Stimulated activated CD4-positive, alpha-beta T cell treated with anti-CD3 and anti-CD28 coated beads, Interleukin-4, amount 100 ng/mL, for 1 hour (primary cell): ENCODE data around the gene FOXO3.

ENCODE experiments used
- DNase-seq: peaks from one replicate; pipeline ENCODE4 v3.0.0-alpha.2; 2020

FOXO3 gene

DNA sequence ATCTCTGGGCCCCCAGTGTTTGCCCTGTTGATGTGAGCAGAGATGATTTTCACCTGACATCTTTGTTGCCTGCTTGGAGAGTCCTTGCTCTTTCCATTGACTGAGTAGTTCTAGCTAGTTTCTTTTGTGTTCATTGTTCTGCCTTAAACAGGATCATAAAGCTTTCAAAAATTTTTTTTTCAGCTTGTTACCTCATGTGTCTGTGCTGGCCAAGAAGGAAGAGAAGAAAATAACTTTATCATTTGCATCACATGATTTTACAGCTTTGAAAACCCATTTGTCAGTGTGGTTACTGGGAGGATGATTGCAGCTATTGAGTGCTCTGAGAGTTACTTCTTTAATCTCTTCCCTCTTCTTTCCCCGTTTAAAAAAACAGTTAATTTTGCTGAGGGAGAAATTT is 16.0 kb downstream of the FOXO3 start:
- no peak for DNase-seq

DNA sequence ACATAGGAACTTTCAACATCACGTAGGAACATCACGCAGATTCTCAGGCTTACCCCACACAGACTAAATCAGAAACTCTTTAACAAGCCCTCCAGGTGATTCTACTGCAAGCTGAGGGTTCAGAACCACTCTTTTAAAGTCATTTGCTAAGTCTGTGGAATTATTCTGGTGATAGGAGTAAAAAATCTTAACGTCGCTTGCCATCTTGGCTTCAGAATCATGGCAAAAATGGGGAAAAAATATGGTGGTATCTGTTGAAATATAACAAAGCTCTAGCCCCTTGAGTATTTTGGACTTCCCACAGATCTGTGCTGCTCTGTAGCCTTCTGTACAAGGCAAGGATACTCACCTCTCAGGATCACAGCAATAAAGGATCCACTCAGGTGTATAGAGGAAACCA is 17.4 kb downstream of the FOXO3 start:
- no peak for DNase-seq

DNA sequence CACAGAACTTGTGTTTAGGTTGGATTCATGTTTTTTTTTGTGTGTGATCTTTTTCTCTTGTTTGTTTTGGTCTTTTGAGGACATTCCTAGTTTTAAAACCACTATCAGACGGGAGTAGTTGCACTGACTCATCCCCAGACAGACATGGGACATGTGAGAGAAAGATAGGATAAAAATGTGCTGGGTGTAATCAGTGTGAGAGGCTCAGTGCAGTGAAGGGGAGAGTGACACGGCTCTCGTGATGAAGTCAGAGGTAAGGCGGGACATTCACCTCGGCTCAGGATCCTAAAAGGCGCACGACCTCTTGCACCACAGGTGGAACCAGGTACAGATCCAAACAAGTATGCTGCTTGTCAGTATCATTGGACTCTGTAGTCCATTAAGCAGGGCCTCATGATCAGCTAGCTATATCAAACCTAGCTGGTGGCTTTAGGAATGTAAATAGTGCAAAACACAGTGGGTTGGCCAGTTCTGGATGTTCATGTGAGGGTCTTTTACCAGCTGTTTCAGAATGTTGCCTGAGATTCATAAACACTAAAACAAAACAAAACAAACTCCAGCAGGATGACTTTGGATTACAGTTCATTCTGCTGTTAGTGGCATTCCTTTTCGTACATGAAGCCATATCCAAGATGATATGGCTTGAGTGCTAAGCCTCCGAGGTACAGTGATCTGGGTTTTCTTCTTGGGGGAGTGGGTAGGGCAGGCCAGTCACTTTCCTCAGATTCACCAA is 18.0 kb downstream of the FOXO3 start:
- no peak for DNase-seq

DNA sequence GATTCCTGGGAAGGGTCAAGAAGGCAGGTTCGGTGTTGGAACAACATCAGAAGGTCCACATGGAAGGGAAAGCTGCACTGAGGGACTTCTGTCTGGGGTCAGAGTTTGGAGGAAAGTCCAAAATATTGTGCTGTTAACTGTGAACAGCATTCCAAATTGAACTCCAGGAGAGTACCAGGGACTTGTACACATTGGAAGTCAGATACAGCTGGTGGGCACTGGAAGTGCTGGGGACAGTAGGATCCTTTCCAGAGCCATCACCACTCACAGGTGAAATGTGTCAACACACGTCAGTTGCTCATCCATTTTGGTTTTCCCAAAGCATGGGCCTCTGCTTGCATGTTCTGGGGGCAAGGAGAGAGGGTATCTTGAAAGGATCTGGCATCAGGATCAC is 18.6 kb downstream of the FOXO3 start:
- DNase-seq: no peak

DNA sequence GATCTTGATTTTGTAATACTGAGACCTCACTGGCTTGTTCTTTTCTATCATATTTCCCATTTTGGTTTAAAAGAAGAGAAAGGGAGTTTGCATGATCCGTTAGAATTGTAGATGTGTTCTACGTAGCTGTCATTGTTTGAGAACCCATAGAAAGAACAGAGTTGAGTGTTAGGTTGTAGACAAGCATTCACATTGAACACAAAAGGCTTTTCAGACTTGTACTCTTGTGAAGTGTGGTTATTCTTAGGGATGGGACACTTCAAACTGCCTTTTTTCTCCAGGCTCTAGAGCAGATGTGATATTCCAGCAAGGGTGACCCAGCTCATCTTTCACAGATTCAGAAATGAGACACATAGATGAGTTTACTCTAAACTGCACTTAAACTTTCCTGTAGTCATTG is 19.9 kb downstream of the FOXO3 start:
- DNase-seq: no peak

DNA sequence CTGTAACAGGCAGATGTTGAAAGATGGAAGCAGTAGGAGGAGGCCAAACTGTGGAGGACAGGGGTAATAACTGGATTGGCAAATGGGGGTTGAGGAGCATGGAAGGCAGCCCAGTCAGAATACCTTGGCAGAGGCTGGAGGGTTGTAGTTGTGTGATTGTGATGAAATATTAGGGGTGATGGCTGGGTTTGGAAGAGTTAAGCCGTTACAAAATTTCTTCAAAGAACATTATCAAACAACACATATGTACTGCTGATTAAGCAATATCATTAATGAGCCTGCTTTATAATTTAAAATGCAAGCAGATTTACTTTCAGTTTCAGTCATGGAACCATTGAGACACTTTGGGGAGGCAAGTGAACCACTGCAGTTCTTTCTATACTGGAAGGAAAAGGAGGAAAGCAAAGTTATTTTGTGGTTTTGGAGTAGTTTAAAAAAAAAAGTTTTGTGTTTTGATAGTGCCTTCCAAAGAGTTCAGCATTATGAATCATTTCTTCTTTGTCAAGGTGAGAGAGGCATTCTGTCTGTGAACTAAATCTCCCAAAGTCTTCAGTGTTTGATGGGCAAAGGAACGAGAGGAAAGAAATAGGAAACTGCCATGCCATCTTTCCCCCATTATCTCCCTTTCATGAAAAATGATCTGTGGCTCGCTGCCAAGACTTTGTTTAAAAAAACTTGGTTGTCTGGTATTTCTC is 20.7 kb downstream of the FOXO3 start:
- DNase-seq: no peak

DNA sequence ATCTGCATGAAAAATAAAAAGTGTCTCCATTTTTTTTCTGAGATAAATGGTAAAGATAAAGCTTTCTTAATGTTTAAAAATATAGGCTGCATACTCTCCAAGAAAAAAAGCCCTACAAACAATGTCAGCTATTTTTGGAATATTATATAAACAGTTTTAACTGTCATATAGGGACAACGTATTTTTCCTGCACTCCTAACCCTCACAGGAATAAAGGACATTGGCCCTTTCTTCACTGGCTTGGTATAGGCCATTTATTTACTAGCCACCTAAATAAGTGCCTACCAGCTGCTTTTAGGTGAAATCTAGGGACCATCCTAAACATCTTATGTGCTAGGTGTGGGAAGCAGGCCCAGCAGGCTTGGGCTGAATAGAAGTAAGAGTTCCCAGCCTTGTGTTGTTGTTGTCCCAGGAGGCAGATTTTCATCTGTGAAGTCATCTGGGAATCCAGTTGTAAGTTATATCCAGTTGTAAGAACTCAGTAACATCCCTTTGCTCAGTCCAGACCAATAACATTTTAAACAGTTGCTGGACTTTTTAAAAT is 21.3 kb downstream of the FOXO3 start:
- no peak for DNase-seq

DNA sequence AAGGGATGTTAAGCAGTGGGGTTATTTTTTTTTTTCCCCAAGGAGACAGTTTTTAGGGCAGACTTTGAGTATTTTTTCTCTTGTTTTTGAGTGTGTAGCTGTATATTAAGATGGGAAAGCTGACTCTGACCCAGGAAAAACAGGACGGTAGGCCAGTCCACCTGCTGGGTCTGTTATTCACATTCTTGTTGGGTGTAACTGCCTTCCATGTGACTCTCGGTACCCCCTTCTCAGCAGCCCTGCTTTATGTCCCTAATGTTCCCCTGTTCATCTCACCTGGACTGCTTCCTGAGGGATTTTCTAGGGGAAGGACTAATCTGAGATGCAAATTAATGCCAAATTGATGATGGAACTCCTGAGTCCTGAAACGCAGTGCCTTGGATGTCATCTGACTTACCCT is 21.9 kb downstream of the FOXO3 start:
- no peak for DNase-seq

DNA sequence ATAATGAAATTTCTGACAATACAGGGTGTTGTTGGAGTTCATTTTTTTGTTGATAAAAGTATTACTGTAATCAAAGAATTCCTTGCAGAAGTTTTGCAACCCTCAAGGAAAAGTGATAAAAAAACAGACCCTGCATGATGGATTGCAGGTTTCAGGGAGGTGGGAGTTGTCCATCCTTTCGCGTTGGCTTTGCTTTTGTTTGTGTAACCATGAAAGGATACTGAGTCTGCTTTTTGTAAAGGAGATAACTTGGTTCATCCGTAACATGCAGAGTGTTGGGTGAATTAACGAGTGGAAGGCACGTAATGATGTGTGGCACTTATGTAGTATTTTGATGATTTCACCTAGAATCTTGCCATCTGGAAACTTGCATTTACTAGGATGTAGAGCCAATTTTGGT is 23.6 kb downstream of the FOXO3 start:
- no peak for DNase-seq

DNA sequence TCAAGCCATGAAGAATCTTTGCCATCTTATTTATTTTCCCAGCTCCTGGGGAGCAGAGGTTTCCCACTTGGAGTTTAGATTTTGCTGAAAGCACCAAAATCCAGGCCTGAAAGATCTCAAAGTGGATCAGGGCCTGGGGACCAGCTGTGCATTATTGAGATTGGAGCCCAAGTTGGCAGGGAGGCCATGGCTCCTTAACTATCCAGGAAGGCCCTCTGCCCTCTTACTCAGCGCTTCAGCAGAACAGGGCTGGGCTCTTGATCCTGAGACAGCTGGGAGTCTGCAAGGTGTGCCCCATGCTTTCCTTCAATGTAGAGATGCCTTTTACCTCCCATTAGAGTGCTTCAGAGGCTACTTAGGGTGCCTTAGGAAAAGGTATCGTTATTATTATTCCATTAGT is 24.6 kb downstream of the FOXO3 start:
- no peak for DNase-seq

DNA sequence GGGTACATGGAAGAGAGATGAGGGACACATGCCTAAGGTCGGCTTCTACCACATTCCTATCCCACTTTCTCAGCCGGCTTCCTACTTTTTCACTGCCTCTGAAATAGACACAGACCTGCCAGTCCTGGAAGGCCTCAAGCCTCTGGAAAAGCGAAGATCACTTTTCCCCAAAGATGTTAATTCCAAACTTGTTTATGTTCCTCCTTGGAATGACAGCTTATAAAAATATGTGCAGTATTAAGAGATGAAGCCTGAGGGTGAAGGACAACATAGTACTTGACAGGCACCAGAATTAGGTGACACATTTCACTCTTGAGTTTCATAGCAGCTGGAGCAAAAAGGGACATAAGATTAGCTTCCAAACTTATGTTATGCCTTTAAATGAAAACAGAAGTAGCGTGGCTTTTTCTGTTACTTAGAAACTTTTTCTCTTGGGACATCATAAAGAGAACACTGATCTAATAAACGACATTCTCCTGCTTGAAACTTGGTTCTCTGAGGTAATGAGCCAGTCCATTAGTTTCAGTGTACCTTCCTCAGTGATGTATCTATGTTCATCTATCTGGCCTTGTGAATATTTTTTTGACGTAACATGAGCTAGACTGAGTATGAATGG is 25.3 kb downstream of the FOXO3 start:
- DNase-seq: no peak

DNA sequence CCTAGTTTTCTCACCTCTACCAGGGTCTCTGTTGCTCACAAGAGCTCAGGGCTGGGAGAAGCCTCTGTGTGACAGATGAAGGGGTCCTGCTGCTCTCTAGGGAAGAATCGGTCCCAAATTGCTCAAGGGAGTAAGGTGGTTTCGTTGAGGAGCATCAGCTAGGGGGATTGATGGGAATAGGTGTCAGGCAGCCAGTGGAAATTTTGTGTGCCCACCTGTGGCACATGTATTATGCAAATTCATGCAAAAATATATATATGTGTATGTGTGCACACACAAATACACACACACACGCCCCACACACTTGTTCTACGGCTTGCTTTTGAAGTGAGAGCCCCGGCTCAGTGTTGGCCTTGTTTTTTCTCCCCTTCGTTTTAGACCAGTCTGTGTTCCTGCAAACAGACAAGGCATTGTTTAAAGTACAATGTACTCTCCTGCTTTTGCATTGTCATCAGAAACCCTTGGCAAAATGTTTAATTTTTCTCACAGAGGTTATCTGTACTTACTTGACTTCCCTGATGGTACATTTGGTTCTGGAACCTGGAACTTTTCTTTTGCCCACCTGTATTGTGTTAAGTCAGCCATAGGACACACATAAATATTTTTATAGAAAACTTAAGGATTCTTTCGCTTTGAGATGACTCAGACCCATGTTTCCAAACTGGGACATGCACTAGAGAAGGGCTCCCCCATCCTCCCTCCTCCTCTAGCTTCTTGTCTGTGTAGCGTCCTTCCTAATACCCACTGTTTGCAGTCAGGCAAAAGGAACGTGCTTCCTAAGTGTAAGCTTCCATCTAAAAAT is 26.7 kb downstream of the FOXO3 start:
- DNase-seq: no peak

DNA sequence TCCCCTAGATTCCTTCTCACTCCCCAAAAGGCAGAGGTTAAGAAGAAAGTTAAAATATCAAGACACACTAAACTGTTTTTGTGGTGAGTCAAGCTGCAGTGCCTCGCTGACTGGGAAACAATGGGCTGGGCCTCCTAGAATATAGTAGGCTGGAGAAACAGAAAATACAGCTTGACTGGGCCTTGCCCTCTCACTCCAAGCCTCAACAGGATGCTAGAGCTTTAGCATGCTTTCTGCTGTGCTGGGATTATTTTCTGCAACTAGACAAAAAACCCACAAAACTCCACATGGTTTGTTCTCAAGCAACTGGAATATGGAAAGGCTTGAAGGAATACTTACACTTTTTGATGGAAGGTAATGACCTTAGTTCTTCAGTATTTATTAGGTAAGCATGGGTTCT is 27.9 kb downstream of the FOXO3 start:
- DNase-seq: no peak

DNA sequence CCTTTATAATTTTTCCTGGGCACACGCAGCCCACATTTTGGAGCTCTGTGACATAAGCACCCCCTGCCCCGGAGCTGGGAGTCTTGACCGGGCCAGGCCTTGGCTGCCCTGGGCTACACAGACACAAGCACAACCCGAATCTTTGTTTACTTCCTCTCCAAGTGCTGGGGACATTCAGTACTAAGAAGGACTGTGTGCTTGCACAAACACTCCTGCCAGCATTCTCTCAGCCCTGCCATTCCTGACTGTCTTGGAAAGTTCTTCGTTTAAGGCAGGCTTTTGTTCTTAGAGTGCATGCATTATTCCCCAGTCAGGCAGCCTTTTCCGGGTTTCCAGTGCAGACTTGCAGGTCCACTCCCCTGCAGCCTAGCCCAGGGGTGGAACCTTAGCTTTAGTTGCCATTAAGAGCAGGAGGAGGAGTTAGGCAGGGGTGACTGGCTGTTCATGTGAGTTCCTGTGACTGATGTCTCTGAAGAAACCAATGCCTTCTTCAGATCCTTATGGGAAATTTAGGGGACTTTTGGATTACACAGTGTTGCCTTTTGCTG is 28.6 kb downstream of the FOXO3 start:
- no peak for DNase-seq

DNA sequence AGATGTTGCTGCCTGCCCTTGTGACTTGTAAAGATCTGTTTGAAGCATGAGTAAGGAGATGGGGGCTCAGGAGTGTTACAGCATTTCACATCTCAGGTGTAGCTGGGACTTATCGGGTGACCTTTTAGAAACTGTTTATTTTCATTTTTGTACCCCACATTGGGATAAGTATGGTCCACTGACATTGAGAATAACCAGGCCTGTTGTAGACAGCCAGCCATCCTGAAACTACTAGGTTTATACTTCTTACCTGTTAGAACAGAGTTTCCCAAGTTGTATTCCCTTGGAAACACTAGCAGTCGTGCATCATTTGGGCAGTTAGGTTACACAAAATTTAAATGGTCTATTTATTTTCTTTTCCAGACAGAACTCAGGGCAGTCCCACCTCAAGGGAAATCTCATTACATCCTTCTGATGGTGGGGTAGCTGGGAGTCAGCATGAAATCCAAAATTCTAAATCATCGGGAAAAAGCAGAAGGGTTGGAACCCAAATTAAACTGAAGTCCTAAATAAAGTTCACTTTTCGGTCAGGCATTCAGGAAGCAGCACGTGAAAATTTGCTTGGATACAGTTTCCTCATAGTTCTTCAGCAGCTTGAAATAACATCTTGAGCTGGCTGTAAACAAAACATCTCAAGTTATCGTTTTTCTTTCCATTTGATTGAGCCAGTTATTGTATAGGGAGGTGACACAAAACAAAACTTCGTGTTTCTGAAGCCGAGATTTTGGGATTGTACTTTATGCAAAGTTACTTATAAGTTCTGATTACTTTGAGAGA is 30.5 kb downstream of the FOXO3 start:
- no peak for DNase-seq

DNA sequence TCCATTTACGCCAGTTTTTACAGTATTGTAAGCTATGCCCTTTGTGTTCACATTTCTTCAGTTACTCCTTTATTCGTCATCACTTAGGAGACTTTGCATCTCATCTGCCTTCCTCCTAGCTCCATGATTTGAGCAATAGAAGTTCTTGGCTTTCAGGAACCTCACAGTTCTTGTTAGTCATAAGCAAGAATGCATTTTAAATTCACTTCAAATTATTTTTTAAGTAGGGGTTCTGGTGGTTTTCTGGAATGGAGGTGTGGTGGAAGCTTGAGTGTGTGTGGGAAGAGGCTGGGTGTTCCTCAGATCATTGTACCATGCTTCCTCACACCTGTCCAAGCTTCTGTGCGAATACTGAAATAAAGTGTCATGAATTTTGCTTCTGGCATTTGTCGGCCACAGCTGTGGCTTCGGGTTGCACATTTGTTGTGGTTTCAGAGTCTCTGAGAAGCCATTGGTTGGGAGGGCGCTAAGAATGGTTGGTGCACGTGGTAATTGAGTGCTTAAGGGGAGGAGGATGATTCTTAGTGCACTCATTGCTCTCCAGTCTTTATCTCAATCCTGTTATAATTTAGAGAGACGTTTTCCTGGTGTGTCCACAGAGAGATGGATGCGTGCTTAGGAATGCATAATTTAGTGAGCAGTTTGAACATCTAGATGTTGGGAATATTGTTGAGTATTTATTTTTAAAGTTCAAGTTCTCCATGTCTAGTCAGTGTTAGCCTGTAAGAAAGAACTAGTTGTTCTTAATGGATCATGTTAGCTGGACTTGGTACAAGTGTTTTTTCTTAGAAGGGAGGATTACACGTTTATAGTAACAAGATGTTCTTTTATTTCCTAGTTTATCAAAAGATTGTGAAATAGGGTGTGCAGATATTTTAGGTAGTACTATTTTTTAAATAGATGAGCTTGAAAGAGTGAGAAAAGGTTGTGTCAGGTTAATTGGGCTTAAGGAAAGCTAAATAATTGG is 31.9 kb downstream of the FOXO3 start:
- DNase-seq: no peak

DNA sequence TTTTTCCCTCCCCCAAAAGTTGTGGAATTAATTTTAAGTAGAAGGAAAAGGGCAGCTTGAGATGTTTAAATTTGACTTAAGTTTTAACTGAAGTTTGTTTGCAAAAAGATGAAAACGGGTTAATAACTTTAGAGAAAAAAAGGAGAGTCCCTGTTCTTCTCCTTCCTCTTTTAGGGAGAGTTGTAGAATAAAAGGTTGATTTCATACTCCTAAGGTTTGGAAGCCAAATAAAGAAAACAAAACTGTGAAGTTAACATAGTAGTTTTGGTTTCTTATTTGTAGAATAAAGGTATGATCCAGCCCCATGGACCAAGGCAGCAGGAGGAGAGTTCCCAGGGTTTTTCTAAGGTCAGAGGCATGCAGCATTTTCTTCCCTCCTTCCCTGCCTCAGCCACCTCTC is 33.4 kb downstream of the FOXO3 start:
- DNase-seq: no peak

DNA sequence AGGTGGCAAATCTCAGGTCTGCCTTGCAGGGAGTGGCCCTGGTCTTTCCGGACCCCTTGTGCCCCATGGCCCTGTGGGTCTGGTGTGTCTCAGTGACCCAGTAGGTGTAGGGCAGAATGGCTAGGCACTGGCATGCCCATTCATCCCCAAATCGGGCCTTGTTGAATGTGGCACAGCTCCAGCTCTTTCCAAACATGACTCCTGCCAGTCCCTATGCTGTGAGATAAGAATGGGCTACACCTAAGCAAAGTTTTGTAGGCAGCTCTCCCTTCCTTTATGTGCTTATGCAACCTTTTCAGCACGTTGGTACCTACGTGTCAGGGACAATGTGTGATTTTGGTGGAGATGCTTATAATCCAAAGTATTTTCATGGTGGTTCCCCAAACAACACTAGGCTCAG is 33.9 kb downstream of the FOXO3 start:
- DNase-seq: no peak

DNA sequence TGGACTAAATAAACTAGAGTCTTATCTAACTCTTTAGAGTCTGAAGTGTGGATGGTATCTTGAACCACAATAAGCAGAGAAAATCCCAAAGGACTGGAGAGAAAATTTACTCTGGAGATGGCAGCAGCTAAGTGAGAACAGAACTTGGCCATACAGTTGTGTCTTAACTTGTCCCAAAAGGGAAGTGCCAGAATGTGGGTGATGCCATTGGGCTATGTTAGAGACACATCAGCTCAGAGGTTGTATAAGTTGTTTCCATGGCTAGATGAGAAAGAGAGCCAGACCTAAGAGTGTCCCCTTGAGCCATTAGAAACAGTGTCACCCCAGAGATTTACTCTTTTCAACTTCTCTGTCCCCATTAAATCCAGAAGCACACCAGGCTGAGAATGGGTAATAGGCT is 36.2 kb downstream of the FOXO3 start:
- DNase-seq: no peak

DNA sequence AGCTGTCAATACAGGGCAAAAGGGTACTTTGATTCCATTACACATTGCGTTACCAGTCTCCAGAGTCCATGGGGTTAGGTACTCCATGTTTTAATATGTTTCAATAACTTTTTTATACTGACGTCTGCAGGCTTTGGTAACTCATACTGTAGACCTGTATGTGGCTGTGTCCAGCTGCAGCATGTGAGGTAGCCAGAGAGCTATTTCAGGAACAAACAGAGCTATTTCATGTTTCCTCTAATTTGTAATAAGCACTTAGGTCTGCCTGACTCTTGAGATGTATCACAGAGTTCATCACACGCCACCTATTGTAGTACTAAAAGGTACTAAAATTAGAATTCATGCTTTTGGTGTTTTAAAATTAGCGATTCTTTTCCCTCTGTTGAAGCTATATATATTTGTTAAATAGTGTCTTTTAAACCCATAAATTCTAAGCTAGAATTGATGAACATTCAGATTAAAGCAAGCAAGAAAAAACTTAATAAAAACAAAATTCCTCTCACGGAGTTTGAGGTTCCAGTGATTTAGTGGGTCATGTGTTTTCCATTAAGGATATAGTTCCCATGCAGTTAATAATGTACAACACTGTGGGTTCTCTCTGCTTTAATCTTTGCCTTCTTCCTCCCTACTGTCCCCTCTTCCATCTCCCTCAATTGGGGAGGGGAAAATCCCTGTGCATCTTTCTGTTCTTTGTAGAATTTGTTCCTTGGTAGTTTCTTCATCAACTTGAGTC is 37.0 kb downstream of the FOXO3 start:
- DNase-seq: no peak
